HepG2 (cell line): ENCODE measurements around the gene FOXRED2. TPM values are rescaled to one million over a fixed set of nuclear protein-coding genes. Genes with fewer than 3 reads are reported as not detected.

Experiments used
- CREB1 ChIP-seq, 2 experiments: fragments of 450-650 bp in 1 of 2; IDR thresholded peaks; 2 replicates each; pipeline ENCODE4 v1.6.1; 2016 to 2017; ENCODE audit warnings: control low read depth in 1 of 2, mild to moderate bottlenecking in 1 of 2, missing compliant biosample characterization in 1 of 2, missing genetic modification characterization in 1 of 2
- GRHL1 ChIP-seq: sonication (generic); formaldehyde crosslinking; conservative IDR thresholded peaks from 2 replicates; pipeline ENCODE4 v1.8.0; 2022; ENCODE audit warnings: missing genetic modification reagents
- MED1 ChIP-seq: sonication (generic); formaldehyde crosslinking; IDR thresholded peaks from 2 replicates; pipeline ENCODE4 v1.4.0; 2020; ENCODE audit warnings: missing genetic modification reagents
- NFKBIZ ChIP-seq: IDR thresholded peaks from 2 replicates; pipeline ENCODE4 v1.6.1; 2018; ENCODE audit warnings: missing genetic modification reagents, missing compliant biosample characterization
- PATZ1 ChIP-seq: sonication (generic); formaldehyde crosslinking; IDR thresholded peaks from 2 replicates; pipeline ENCODE4 v1.4.0; 2020; ENCODE audit warnings: missing genetic modification reagents
- PHF20 ChIP-seq: sonication (generic); formaldehyde crosslinking; IDR thresholded peaks from 2 replicates; pipeline ENCODE4 v1.5.0; 2020; ENCODE audit warnings: mild to moderate bottlenecking, missing genetic modification reagents
- RBM39 ChIP-seq: fragments of 200-400 bp; formaldehyde crosslinking; IDR thresholded peaks from one replicate; pipeline ENCODE4 v1.6.1; 2018; ENCODE audit warnings: antibody characterized with exemption, mild to moderate bottlenecking, low read depth, low read length; ENCODE audit not compliant: poor library complexity, severe bottlenecking
- RCOR2 ChIP-seq: IDR thresholded peaks from 2 replicates; pipeline ENCODE4 v1.6.1; 2016; ENCODE audit warnings: missing biosample characterization, missing genetic modification reagents
- SETDB1 ChIP-seq: sonication (generic); formaldehyde crosslinking; IDR thresholded peaks from 2 replicates; pipeline ENCODE4 v1.5.1; 2020; ENCODE audit warnings: missing genetic modification reagents, mild to moderate bottlenecking, borderline replicate concordance
- SIX4 ChIP-seq: sonication (generic); formaldehyde crosslinking; IDR thresholded peaks from 2 replicates; pipeline ENCODE4 v1.4.0; 2020; ENCODE audit warnings: missing genetic modification reagents
- TCF7L2 ChIP-seq: IDR thresholded peaks from 2 replicates; pipeline ENCODE4 v1.6.1; 2011; ENCODE audit warnings: mild to moderate bottlenecking, low read depth, low read length, moderate library complexity
- ZFP62 ChIP-seq: sonication (generic); formaldehyde crosslinking; IDR thresholded peaks from 2 replicates; pipeline ENCODE4 v1.4.0; 2020; ENCODE audit warnings: missing genetic modification reagents
- ZNF232 ChIP-seq: sonication (generic); formaldehyde crosslinking; IDR thresholded peaks from 2 replicates; pipeline ENCODE4 v1.4.0; 2020; ENCODE audit warnings: missing genetic modification reagents, borderline replicate concordance
- polyA plus RNA-seq, 8 experiments: library from polyadenylated mRNA; depleted of rRNA in 3 of 8; stranded (reverse) in 7 of 8; unstranded in 1 of 8; fragments of >200 nt; fragmentation: Illumina TruSeq in 4 of 8; extraction: Trizol in 4 of 8; gene quantifications; 2 replicates each; pipeline versions ENCODE4 v1.2.1 to v1.2.3, GENCODE V29; 2011 to 2016; ENCODE audit warnings: low read depth in 4 of 8, missing spikeins in 1 of 8, mixed read lengths in 1 of 8; ENCODE audit not compliant: insufficient read depth in 1 of 8
- total RNA-seq, 5 experiments: library from RNA; depleted of rRNA; stranded (reverse); fragments of >200 nt; fragmentation: Illumina TruSeq; extraction: Trizol; gene quantifications; 2 replicates each; pipeline ENCODE4 v1.2.3, GENCODE V29; 2016; ENCODE audit warnings: low read depth in 1 of 5
- TF ChIP-seq, protein P1 (sequence below): sonication (generic); formaldehyde crosslinking; IDR thresholded peaks from 2 replicates; pipeline ENCODE4 v1.5.1; 2020; ENCODE audit warnings: mild to moderate bottlenecking, missing genetic modification reagents, borderline replicate concordance
- TF ChIP-seq, protein P2 (sequence below): sonication (generic); formaldehyde crosslinking; IDR thresholded peaks from 2 replicates; pipeline ENCODE4 v1.5.1; 2020; ENCODE audit warnings: missing genetic modification reagents, mild to moderate bottlenecking, borderline replicate concordance

Gene FOXRED2
- total and polyA plus RNA-seq, 2 of the 13 experiments (the other 11 are each of a cell fraction or from before 2014, with no cell fraction given), result 9.3 to 28.1 TPM

DNA sequence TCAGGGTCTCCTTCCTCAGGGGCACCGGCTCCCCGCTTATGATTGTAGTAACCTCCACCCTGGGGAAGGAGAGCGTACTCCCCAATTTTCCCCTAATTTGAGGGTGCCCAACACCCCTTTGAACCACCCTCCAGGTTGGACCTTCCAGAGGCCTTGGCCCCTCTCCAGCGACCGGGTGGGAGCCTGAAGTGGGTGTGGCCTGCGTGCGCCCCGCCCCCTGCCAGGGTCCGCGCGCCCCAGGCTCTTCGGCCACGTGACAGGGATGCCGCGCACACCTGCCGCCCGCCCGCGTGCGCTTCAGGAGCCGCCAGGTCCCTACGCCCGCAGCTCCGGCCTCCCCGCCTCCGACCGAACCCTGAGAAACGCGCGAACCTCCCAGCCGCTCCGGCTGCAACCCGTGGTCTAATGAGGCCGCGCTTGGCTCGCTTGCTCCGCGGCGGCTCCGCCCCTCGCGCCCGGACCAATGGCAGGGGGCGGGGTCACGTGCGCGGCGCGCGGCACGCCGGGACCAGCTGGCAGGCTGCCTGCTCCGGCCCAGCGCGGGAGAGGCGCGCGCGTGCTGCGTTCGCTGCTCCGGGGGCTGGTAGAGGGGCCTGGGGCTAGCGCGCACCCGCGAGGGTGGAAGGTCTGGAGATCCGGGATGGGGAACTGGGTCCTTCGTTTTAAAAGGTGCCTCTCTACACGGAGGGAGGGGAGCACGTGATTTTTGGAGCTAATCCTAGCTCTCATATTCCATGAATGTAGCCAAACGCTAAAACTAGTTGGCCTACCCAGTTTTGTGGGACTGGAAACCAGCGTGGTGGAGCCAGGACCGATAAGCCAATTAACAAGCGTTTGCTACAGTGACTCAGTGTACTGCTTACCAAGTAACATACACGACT is at the start of gene FOXRED2 (continued):
- TF ChIP-seq, protein P1, sequence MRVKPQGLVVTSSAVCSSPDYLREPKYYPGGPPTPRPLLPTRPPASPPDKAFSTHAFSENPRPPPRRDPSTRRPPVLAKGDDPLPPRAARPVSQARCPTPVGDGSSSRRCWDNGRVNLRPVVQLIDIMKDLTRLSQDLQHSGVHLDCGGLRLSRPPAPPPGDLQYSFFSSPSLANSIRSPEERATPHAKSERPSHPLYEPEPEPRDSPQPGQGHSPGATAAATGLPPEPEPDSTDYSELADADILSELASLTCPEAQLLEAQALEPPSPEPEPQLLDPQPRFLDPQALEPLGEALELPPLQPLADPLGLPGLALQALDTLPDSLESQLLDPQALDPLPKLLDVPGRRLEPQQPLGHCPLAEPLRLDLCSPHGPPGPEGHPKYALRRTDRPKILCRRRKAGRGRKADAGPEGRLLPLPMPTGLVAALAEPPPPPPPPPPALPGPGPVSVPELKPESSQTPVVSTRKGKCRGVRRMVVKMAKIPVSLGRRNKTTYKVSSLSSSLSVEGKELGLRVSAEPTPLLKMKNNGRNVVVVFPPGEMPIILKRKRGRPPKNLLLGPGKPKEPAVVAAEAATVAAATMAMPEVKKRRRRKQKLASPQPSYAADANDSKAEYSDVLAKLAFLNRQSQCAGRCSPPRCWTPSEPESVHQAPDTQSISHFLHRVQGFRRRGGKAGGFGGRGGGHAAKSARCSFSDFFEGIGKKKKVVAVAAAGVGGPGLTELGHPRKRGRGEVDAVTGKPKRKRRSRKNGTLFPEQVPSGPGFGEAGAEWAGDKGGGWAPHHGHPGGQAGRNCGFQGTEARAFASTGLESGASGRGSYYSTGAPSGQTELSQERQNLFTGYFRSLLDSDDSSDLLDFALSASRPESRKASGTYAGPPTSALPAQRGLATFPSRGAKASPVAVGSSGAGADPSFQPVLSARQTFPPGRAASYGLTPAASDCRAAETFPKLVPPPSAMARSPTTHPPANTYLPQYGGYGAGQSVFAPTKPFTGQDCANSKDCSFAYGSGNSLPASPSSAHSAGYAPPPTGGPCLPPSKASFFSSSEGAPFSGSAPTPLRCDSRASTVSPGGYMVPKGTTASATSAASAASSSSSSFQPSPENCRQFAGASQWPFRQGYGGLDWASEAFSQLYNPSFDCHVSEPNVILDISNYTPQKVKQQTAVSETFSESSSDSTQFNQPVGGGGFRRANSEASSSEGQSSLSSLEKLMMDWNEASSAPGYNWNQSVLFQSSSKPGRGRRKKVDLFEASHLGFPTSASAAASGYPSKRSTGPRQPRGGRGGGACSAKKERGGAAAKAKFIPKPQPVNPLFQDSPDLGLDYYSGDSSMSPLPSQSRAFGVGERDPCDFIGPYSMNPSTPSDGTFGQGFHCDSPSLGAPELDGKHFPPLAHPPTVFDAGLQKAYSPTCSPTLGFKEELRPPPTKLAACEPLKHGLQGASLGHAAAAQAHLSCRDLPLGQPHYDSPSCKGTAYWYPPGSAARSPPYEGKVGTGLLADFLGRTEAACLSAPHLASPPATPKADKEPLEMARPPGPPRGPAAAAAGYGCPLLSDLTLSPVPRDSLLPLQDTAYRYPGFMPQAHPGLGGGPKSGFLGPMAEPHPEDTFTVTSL (CRISPR knock-in tag), result no peak
- no peak; the same call in 1 of the 2 replicates for TF ChIP-seq SIX4 (CRISPR knock-in tag)
- no peak; the same call in 1 of the 2 replicates for TF ChIP-seq CREB1 (IDR thresholded peaks at IDR 0.05)
- no peak for TF ChIP-seq CREB1 (CRISPR knock-in tag; IDR thresholded peaks at IDR 0.05)
- peak; percentile 93 for TF ChIP-seq RBM39
- TF ChIP-seq MED1 (CRISPR knock-in tag), result peak; percentile 72
- peak; percentile 79; the same call in 1 of the 2 replicates for TF ChIP-seq NFKBIZ (CRISPR knock-in tag)
- no peak for TF ChIP-seq TCF7L2
- no peak for TF ChIP-seq SETDB1 (CRISPR knock-in tag)
- TF ChIP-seq RCOR2 (CRISPR knock-in tag), result no peak
- TF ChIP-seq PATZ1 (CRISPR knock-in tag), result peak; percentile 55; the same call in 1 of the 2 replicates
- peak; percentile 67 for TF ChIP-seq PHF20 (CRISPR knock-in tag)
- TF ChIP-seq ZFP62, result no peak
- peak; percentile 94 for TF ChIP-seq ZNF232 (CRISPR knock-in tag)
- TF ChIP-seq, protein P2, sequence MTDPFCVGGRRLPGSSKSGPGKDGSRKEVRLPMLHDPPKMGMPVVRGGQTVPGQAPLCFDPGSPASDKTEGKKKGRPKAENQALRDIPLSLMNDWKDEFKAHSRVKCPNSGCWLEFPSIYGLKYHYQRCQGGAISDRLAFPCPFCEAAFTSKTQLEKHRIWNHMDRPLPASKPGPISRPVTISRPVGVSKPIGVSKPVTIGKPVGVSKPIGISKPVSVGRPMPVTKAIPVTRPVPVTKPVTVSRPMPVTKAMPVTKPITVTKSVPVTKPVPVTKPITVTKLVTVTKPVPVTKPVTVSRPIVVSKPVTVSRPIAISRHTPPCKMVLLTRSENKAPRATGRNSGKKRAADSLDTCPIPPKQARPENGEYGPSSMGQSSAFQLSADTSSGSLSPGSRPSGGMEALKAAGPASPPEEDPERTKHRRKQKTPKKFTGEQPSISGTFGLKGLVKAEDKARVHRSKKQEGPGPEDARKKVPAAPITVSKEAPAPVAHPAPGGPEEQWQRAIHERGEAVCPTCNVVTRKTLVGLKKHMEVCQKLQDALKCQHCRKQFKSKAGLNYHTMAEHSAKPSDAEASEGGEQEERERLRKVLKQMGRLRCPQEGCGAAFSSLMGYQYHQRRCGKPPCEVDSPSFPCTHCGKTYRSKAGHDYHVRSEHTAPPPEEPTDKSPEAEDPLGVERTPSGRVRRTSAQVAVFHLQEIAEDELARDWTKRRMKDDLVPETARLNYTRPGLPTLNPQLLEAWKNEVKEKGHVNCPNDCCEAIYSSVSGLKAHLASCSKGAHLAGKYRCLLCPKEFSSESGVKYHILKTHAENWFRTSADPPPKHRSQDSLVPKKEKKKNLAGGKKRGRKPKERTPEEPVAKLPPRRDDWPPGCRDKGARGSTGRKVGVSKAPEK, result no peak
- TF ChIP-seq GRHL1, result peak; percentile 69; the same call in 1 of the 2 replicates
